ENCODE measurements around the gene TXNDC8.

Gene TXNDC8

DNA sequence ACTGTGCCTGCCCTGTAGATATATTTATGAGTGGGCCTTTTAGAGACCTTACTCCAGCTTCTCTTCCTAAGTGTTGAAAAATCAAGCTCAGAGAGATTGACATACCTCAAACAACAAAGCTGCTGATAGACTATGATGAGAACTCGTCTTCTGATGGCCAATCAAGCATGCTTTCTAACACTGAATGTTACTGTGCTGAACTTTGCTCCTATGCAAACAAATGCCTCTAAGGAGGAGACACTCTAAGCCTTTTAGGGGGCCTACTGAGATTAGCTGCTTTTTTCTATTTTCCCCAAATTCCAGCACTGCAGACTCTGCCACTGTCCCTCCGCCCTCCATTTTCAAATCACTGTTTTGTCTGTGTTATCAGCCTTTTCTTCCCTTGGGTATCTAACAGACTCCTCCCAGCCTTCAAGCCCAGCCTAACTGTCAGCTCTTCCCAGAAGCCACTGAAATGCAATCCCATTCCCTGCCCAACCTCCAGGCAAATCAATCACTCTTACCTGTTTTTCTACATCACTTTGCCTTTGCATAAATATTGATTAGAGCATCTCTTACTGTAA is 39.5 kb downstream of the TXNDC8 start:
- H3K4me3 ChIP-seq (ENCODE audit: low read depth, low read length) = no peak overlapping the region
- no peak for TF ChIP-seq CTCF (IDR thresholded peaks at IDR 0.05; ENCODE audit: low read depth, low read length, missing control alignments)
- DNase-seq (ENCODE audit: low read depth) = no peak

GRCh38 chr9:110293248-110293647 is 44.4 kb downstream of the TXNDC8 start:
- no peak overlapping the region for H3K4me3 ChIP-seq (ENCODE audit: low read depth, low read length)
- TF ChIP-seq CTCF (IDR thresholded peaks at IDR 0.05; ENCODE audit: low read depth, low read length, missing control alignments) = no peak
- DNase-seq (ENCODE audit: low read depth) = no peak

GRCh38 chr9:110291921-110292557 is 45.6 kb downstream of the TXNDC8 start:
- H3K4me3 ChIP-seq (ENCODE audit: low read depth, low read length) = no peak overlapping the region
- TF ChIP-seq CTCF (IDR thresholded peaks at IDR 0.05; ENCODE audit: low read depth, low read length, missing control alignments) = no peak
- DNase-seq (ENCODE audit: low read depth) = no peak

- no peak for TF ChIP-seq CTCF (IDR thresholded peaks at IDR 0.05; ENCODE audit: low read depth, low read length, missing control alignments)
- no peak overlapping the region for H3K4me3 ChIP-seq (ENCODE audit: low read depth, low read length)
- no peak for DNase-seq (ENCODE audit: low read depth)
Observed at GRCh38 chr9:110290001-110290400, 47.7 kb downstream of the TXNDC8 start.

DNA sequence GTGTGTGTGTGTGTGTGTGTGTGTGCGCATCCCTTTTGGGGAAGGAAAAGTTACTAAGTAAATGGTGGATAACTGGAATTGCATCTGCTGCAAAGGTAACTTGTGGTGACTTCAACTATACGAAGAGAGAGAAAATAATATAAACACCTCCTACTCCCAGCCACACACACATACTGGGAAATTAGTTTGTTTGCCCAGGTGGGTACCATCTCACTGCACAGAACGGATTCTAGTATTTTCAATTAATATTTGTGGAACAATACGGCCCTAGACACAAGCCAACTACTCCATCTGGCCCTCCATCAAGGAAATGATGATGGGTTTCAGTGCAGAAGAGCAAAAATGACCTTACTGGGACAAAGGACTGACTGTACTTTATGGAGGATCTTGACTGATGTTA is 49.2 kb downstream of the TXNDC8 start:
- no peak for TF ChIP-seq CTCF (IDR thresholded peaks at IDR 0.05; ENCODE audit: low read depth, low read length, missing control alignments)
- no peak for DNase-seq (ENCODE audit: low read depth)
- H3K4me3 ChIP-seq (ENCODE audit: low read depth, low read length) = no peak overlapping the region

DNA sequence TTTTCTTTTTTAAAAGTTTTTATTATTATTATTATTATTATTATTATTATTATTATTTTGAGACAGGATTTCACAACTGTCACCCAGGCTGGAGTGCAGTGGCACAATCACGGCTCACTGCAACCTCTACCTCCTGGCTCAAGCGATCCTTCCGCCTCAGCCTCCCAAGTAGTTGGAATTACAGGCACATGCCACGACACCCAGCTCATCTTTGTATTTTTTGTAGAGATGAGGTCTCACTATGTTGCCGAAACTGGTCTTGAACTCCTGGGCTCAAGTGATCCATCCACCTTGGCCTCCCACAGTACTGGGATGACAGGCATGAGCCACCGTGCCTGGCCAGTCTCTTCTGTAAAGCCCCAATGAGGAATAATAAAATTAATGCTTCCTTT is 50.4 kb downstream of the TXNDC8 start:
- no peak for TF ChIP-seq CTCF (IDR thresholded peaks at IDR 0.05; ENCODE audit: low read depth, low read length, missing control alignments)
- H3K4me3 ChIP-seq (ENCODE audit: low read depth, low read length) = no peak overlapping the region
- DNase-seq (ENCODE audit: low read depth) = no peak
